GM18511 (cell line): ENCODE data around the gene PAQR5.
"Not testable (repeated sequence)": the region's sequence is repeated elsewhere in the genome, so short reads cannot be mapped to it uniquely, and the experiment has no call there.

Experiments
- ATAC-seq: cut with Tn5 transposase; IDR thresholded peaks from one replicate; pipeline ENCODE4 v1.9.1; 2021; ENCODE audit warnings: mild to moderate bottlenecking, moderate library complexity; ENCODE audit not compliant: unreplicated experiment

PAQR5 gene

GRCh38 chr15:69346112-69346511, 47.4 kb downstream of the PAQR5 start:
- ATAC-seq: no peak

- no peak for ATAC-seq
These were observed 52.6 kb downstream of the PAQR5 start for GRCh38 chr15:69351333-69351732.

GRCh38 chr15:69351884-69352283, 53.2 kb downstream of the PAQR5 start:
- no peak for ATAC-seq

- no peak for ATAC-seq
These were observed 59.4 kb downstream of the PAQR5 start for GRCh38 chr15:69357773-69358771.

- no peak for ATAC-seq
These were observed 60.1 kb downstream of the PAQR5 start for GRCh38 chr15:69358850-69359249.

GRCh38 chr15:69359722-69360121, 61.0 kb downstream of the PAQR5 start:
- ATAC-seq: no peak

GRCh38 chr15:69360642-69361041, 61.9 kb downstream of the PAQR5 start:
- ATAC-seq: no peak

GRCh38 chr15:69367236-69367635, 68.5 kb downstream of the PAQR5 start:
- ATAC-seq: no peak

GRCh38 chr15:69369631-69370030, 70.9 kb downstream of the PAQR5 start:
- no peak for ATAC-seq

- no peak for ATAC-seq
These were observed 74.7 kb downstream of the PAQR5 start for GRCh38 chr15:69373406-69373805.

- no peak for ATAC-seq
These were observed 76.6 kb downstream of the PAQR5 start for GRCh38 chr15:69375151-69375790.

GRCh38 chr15:69377216-69377970, 78.7 kb downstream of the PAQR5 start:
- no peak for ATAC-seq

- no peak for ATAC-seq
These were observed 81.5 kb downstream of the PAQR5 start for GRCh38 chr15:69380100-69380725.

GRCh38 chr15:69380726-69381105, 82.0 kb downstream of the PAQR5 start:
- no peak for ATAC-seq

- not testable (repeated sequence) for ATAC-seq
These were observed 83.5 kb downstream of the PAQR5 start for GRCh38 chr15:69382176-69382575.

GRCh38 chr15:69384066-69384465, 85.4 kb downstream of the PAQR5 start:
- not testable (repeated sequence) for ATAC-seq

GRCh38 chr15:69384626-69385598, 86.2 kb downstream of the PAQR5 start:
- ATAC-seq: no peak

- no peak for ATAC-seq
These were observed 87.1 kb downstream of the PAQR5 start for GRCh38 chr15:69385831-69386230.

GRCh38 chr15:69386284-69386683, 87.6 kb downstream of the PAQR5 start:
- no peak for ATAC-seq

GRCh38 chr15:69388260-69388705, 89.6 kb downstream of the PAQR5 start:
- ATAC-seq: no peak
